ENCODE results near the gene MED29.

Gene MED29

GRCh38 chr19:39399668-39400050 lies 8.5 kb downstream of the MED29 start:
- DNase-seq, result no peak

- no peak for DNase-seq
Measured at GRCh38 chr19:39400061-39400460, 8.9 kb downstream of the MED29 start.

- DNase-seq, result no peak
Measured at GRCh38 chr19:39401070-39401548, 9.9 kb downstream of the MED29 start.

GRCh38 chr19:39401549-39402345 lies 10.6 kb downstream of the MED29 start:
- no peak for DNase-seq

- peak; percentile 38 for DNase-seq
Measured at GRCh38 chr19:39402346-39403300, 11.4 kb downstream of the MED29 start.

GRCh38 chr19:39403331-39404312 lies 12.4 kb downstream of the MED29 start:
- DNase-seq, result peak; percentile 92

- DNase-seq, result no peak
Measured at GRCh38 chr19:39405261-39405957, 14.2 kb downstream of the MED29 start.

- DNase-seq, result peak; percentile 51
Measured at GRCh38 chr19:39405958-39406655, 14.9 kb downstream of the MED29 start.

GRCh38 chr19:39406656-39407409 lies 15.7 kb downstream of the MED29 start, which contains the start of gene ZFP36:
Gene ZFP36, plus strand, starts transcription at chr19:39406847. Its CDS starts 58 bp downstream, at chr19:39406905.
- DNase-seq, result peak; percentile 79

- no peak for DNase-seq
Measured at GRCh38 chr19:39407410-39407659, 16.2 kb downstream of the MED29 start.

- DNase-seq, result no peak
Measured at GRCh38 chr19:39407660-39408391, 16.6 kb downstream of the MED29 start.

- DNase-seq, result no peak
Measured at GRCh38 chr19:39408392-39409207, 17.4 kb downstream of the MED29 start.

- DNase-seq, result peak; percentile 24
Measured at GRCh38 chr19:39409208-39410016, 18.2 kb downstream of the MED29 start.

GRCh38 chr19:39410017-39410830 lies 19.0 kb downstream of the MED29 start:
- DNase-seq, result no peak

- DNase-seq, result no peak
Measured at GRCh38 chr19:39410831-39411080, 19.6 kb downstream of the MED29 start.

- no peak for DNase-seq
Measured at GRCh38 chr19:39411081-39411831, 20.1 kb downstream of the MED29 start.

- peak; percentile 83 for DNase-seq
Measured at GRCh38 chr19:39411832-39412099, 20.6 kb downstream of the MED29 start.

All from GOT3 (cell line).